Measurements from ENCODE around the gene ZFYVE28.

Gene ZFYVE28

GRCh38 chr4:2331519-2332200 is 86.8 kb downstream of the ZFYVE28 start:
- no peak for DNase-seq

GRCh38 chr4:2331043-2331420 is 87.4 kb downstream of the ZFYVE28 start:
- DNase-seq, result no peak

- no peak for DNase-seq
Measured at GRCh38 chr4:2330091-2331042, 88.1 kb downstream of the ZFYVE28 start.

DNA sequence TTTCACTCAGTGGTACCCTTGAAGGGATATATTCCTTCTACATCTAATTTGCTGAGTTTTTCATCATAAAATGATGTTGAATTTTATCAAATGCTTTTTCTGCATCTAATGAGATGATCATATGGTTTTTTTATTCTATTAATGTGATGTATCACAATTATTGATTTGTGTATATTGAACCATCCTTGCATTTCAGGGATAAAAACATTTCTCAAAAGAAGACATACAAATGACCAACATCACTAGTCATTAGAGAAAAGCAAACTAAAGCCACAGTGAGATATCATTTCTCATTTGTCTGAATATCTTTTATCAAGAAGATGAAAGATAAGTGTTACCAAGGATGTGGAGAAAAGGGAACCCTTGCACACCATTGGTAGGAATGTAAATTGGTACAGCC is 90.9 kb downstream of the ZFYVE28 start:
- DNase-seq, result no peak

DNA sequence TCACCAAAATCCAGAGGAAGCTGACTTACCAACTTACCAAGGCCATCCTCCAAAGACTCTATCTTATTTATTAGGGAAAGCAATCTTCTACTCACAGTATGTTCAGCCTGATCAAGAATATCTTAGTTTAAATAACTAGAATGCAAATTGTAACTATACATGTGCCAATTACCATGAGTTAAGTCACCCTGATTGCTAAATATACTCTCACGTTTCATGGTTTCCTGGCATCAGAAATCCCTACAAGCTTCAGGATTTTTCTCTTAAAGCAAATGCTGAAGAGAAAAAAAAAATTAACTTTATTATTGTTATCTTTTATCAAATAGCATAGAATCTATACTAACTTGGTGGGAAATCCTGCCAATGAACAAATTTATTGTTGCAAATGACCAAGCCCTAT is 93.6 kb downstream of the ZFYVE28 start:
- no peak for DNase-seq

DNA sequence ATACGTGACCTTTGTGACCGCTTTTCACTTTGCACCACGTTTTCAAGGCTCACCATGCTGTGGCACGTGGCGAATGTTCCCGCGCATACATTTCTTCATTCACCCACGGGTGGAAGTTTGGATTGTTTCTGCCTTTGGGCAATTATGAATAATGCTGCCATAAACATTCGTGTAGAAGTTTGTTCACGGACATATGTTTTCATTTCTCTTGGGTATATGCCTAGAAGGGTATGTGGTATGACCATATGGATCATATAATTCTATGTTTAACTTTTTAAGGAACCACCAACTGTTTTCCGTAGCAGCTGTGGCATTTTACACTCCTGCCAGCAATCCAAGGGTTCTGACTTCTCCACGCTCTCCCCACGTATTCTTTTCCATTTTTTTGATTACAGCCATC is 95.6 kb downstream of the ZFYVE28 start:
- DNase-seq, result no peak

GRCh38 chr4:2322227-2322626 is 96.2 kb downstream of the ZFYVE28 start:
- DNase-seq, result no peak

DNA sequence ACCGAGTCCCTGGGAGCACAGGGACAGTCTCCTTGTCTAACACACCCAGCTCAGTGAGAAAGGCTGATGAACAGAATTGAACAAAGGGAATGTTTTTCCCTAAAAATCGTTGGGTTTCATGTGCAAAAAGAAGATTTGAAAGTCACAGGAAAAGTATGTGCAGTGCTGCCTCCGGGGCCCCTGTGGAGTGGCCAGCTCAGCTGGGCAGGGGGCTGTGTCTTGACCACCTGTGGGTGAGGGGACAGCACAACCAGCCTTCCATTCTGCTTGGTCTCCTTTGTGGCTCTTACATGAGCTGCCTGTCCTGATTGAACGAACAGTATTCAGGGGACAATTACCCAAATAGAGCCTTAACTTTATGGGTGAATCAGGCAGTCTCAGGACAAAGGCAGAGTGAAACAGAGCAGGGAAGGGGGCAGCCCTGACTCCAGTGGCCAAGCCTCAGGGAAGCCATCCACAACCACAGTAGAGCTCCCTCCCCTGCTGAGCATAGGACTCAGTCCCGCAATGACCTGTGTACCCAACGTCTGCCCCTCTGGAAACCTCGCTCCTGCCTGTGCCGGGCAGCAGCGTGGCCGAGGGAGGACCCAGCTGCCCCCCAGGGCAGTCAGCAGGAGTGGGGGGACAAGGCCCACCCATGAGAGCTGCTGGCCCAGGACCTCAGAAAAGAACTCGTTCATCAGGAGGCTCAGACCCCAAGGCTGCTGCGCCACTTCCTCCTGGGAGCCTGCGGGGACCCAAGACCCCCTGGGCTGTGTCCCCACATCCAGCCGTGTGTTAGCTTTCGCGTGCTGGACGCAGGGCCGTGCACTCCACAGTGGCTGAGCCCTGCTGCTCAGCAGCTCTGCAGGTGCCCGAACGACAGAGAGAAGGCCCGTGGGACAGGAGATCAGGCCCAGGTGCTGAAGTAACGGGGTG is 96.9 kb downstream of the ZFYVE28 start:
- no peak for DNase-seq

DNA sequence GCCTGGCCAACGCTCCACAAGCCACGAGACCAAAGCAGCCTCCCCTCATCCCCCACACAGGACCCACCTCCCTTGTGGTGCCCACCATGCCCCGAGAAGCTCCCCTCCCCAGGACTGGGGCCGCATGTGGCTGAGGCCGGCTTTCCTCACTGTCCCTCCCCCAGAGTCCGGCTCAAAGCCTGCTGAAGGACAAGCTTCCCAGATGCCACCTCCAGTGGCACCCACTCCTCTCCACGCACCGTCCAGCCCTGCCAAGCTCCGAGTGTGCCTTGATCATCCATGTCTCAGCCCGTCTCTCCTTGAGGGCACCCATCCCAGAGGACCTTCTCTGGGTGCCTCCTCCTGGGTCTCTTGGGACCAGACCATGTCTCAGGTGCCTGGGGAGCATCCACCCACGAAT is 97.7 kb downstream of the ZFYVE28 start:
- no peak for DNase-seq

DNA sequence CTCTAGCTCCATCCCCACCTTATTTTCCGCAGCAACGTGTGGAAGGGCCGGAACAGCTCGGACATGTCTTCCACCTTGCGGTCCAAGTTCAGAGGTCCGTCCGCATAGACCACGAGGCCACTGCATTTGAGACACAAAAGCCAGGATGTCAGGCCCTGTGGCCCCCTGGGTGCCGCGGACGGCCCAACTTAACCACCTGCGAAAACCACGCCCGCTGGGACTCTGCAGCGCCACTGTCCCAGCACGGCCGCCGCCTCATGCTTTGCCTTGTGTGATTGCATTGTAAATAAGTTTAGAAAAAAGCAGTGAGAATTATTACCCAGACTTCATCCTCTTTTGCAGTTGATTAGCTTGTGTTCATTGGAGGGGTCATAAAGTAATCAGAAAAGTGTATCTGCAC is 98.3 kb downstream of the ZFYVE28 start:
- DNase-seq, result no peak

GRCh38 chr4:2318885-2319284 is 99.6 kb downstream of the ZFYVE28 start:
- no peak for DNase-seq

DNA sequence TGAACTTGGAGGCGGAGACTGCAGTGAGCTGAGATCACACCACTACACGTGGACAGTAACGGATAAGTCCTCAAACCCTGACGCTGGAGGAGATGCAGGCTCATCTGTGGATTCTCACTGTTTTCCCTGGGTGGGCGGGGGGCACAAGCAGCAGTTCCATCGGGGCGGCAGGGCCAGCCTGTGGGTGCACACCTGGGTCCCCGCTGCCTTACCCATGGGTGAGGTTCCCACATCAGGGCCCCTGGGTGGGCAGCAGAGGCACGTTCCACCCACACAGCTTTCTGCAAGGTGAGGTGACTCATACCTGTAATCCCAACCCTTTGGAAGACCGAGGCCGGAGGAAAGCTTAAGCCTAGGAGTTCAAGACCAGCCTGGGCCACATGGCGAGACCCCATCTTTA is 100.0 kb downstream of the ZFYVE28 start:
- no peak for DNase-seq

DNA sequence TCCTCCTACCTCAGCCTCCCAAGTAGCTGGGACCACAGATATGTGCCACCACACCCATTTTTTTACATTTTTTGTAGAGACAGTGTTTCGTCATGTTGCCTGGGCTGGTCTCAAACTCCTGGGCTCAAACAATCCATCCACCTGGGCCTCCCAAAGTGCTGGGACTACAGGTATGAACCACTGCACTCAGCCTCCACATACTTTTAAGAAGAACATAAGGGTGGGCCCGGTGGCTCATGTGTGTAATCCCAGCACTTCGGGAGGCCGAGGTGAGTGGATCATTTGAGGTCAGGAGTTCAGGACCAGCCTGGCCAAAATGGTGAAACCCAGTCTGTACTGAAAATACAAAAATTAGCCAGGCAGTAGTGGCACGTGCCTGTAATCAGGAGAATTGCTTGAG is 105.1 kb downstream of the ZFYVE28 start:
- no peak for DNase-seq

DNA sequence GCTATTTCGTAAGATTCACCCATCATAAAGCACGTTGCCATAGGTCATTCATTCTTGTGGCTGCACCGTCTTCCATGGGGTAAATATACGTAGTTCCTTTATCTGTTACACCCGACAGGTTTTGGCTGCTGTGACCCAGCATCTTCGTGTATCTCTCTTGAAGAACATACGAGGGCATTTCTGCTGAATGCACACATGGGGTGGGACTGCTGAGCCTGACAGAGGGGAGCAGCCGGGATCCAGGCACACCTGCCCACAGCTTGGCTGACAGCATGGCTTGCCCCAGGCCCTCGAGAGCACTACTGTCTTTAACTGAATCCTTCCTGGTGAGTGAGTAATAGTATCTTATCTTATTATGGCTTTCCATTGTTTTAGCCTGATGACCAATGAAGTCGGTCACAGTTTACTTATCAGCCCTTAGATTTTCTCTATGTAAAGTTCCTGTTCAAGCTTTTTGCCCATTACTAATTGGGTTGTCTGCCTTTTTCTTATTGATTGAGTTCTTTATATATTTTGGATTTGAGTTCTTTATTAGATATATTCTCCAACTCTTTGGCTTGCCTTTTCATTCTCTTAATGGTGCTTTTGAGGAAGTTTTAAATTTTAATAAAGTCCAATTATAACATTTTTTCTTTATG is 111.6 kb downstream of the ZFYVE28 start:
- DNase-seq, result no peak

GRCh38 chr4:2305766-2306501 is 112.5 kb downstream of the ZFYVE28 start:
- DNase-seq, result no peak

DNA sequence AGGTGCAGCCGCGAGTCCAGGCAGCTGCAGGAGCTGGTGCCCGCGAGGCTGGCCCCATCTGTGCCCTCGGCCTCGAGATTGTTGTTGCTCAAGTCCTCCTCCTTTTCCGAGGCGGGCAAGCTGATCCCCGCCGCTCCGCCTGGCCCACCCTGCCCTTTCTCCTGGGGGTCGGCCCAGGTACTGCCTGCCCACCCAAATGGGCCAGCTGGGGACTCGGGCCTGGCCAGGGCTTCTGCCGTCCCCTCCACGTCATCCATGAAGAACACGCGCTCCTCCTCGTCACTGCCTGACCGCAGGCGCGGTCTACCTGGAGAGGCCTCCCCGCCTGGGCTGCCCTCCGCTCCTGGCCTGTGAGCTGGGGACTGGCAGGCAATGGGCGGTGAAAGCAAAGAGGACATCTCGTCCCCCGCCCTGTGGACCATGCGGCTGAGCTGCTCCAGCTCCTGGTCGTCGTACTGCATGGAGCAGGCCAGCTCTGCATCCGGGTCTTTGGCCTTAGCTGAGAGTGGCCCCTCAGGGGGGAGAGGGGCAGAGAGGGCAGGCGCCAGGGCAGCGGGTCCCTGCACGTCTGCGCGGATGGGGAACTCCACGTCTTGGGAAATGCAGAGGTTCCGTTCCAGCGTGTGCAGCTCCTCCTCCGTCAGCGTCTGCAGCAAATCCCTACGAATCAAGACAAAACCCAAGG is 113.4 kb downstream of the ZFYVE28 start:
- DNase-seq, result no peak

GRCh38 chr4:2304321-2304876 is 114.0 kb downstream of the ZFYVE28 start:
- DNase-seq, result no peak

- DNase-seq, result no peak
Measured at GRCh38 chr4:2303686-2304320, 114.6 kb downstream of the ZFYVE28 start.

DNA sequence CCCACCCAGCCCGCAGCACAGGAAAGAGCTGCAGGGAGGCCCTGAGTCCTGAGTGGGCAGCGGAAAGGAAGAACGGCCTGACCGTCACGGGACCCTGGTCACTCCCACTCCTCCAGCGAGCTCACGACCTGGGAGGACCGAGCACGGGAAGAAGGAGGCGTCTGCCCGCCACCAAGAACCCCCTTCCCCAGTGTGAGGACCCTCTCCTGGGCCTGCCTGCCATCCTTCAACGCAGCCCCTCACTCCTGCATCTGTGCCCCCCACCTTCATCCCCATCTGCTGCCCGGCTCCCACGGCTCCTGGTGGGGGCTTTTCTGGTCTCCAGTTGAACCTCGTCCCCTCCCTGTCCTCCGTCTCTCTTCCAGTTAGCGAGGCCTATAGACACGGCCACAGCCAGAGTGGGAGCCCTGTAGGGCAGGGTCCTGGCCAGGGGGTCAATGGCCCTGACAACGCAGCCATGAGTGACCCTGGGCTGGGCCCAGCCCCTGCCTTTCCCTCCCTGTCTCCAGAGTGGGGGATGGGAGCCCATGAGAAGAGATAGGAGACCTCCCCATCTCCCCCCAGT is 115.2 kb downstream of the ZFYVE28 start:
- no peak for DNase-seq

Data from effector CD4-positive, alpha-beta T cell (primary cell).